Natural killer cell (primary cell): ENCODE data around the gene TNS3. TPM values are rescaled to one million over a fixed set of nuclear protein-coding genes. Genes with fewer than 3 reads are reported as not detected.

Experiments used
- ATAC-seq, 3 donors: fragments of 150-1000 bp in 2 of 3; fragments of 200-7000 bp in 1 of 3; cut with Tn5 transposase; 1 replicate in 1 of 3; 2 replicates in 2 of 3; pipeline ENCODE4 v1.10.0; 2021; ENCODE audit warnings: mild to moderate bottlenecking in 2 of 3, moderate library complexity in 2 of 3
- DNase-seq, 2 donors: peaks; one replicate each; pipeline versions ENCODE4 v3.0.0 to v3.0.0-alpha.2; 2013 to 2021; ENCODE audit warnings: mixed read lengths in 1 of 2
- H3K27ac ChIP-seq: one replicate; pipeline ENCODE4 v1.5.1; 2013; ENCODE audit warnings: mild to moderate bottlenecking, low read length
- H3K27me3 ChIP-seq: one replicate; pipeline ENCODE4 v1.6.1; 2013; ENCODE audit warnings: low read length; ENCODE audit not compliant: control insufficient read depth, insufficient read depth
- H3K36me3 ChIP-seq: one replicate; pipeline ENCODE4 v1.6.1; 2013; ENCODE audit warnings: low read length; ENCODE audit not compliant: control insufficient read depth, insufficient read depth
- H3K4me1 ChIP-seq: one replicate; pipeline ENCODE4 v1.6.1; 2013; ENCODE audit warnings: low read length; ENCODE audit not compliant: control insufficient read depth, insufficient read depth
- H3K4me3 ChIP-seq: one replicate; pipeline ENCODE4 v1.5.1; 2013; ENCODE audit warnings: low read length
- H3K9me3 ChIP-seq: one replicate; pipeline ENCODE4 v1.6.1; 2013; ENCODE audit warnings: low read length; ENCODE audit not compliant: control insufficient read depth, insufficient read depth
- H3K27ac Mint-ChIP-seq, 2 donors: one replicate each; pipeline ENCODE4 v1.8.0; 2022; ENCODE audit warnings: mild to moderate bottlenecking in 2 of 2, mixed read lengths in 2 of 2, moderate library complexity in 1 of 2
- H3K27me3 Mint-ChIP-seq, 2 donors: one replicate each; pipeline ENCODE4 v1.8.0; 2022; ENCODE audit warnings: low read depth in 2 of 2, mixed read lengths in 2 of 2
- H3K36me3 Mint-ChIP-seq: one replicate; pipeline ENCODE4 v1.8.0; 2022; ENCODE audit warnings: mixed read lengths
- H3K4me1 Mint-ChIP-seq, 2 donors: one replicate each; pipeline ENCODE4 v1.8.0; 2022; ENCODE audit warnings: mixed read lengths in 2 of 2
- H3K4me3 Mint-ChIP-seq: one replicate; pipeline ENCODE4 v1.8.0; 2022; ENCODE audit warnings: mild to moderate bottlenecking, moderate library complexity, mixed read lengths
- H3K9me3 Mint-ChIP-seq, 2 donors: one replicate each; pipeline ENCODE4 v1.8.0; 2022; ENCODE audit warnings: mixed read lengths in 2 of 2
- WGBS: methylation state at CpG from one replicate; pipeline ENCODE4 v1.1.7; 2013; ENCODE audit warnings: missing lambda C conversion rate; ENCODE audit not compliant: insufficient coverage; 5-methylcytosine and 5-hydroxymethylcytosine counted together
- intact Hi-C: fragments of 100-400 bp; cut with micrococcal nuclease; formaldehyde crosslinking; loops from one replicate; pipeline ENCODE4 v1.14.2; 2022
- total RNA-seq, 4 donors: library from RNA; stranded (reverse); fragments of 120-200 nt in 1 of 4; gene quantifications; one replicate each; pipeline versions ENCODE4 v1.2.3 to v1.2.4, GENCODE V29; 2013 to 2022
- TF ChIP-seq, protein P1 (sequence below): fragments of 200-600 bp; IDR thresholded peaks from one replicate; pipeline ENCODE4 v1.8.0; 2022; ENCODE audit warnings: antibody characterized with exemption

The TNS3 gene
- total RNA-seq, 3 donors from 2014 or later (not counting 1 experiment from before 2014, with no cell fraction given), result 1.6 to 3.5 (median 2.9) TPM

DNA sequence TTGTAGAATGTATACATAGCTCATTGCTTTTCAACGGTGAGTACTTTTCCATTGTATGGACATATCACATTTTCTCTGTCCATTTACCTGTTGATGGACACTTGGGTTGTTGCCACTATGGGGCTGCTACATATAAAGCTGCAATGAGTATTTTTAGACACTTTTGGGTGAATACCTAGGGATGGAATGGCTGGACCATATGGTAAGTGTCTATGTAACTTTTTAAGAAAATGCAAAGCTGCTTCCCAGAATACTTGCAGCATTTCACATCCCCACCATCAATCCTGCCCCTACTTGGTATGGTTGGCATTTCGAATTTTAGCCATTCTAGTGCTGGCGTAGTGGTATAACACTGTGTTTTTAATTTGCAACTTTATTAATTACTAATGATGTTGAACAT is 274.6 kb downstream of the TNS3 start:
- Histone ChIP-seq H3K27ac (no peak overlapping the region), H3K4me3 (no peak overlapping the region), H3K9me3 (no peaks in the 10 kb centered on the region), H3K27me3 (no peaks in the 10 kb centered on the region), H3K4me1 (no peaks in the 10 kb centered on the region), H3K36me3 (no peaks in the 10 kb centered on the region)
- intact Hi-C loops, result no loop called here
- no peak overlapping the region for H3K4me3 Mint-ChIP-seq
- no peaks in the 10 kb centered on the region for H3K36me3 Mint-ChIP-seq
- no peak for DNase-seq
- H3K9me3 Mint-ChIP-seq, result peaks cover 2 to 7% of the 10 kb centered on the region in 2 donors
- 85% methylated on average over 1 of the region's 3 CpGs for WGBS
- no peak overlapping the region for H3K27ac Mint-ChIP-seq
- ATAC-seq, result no peak
- no peaks in the 10 kb centered on the region for H3K4me1 Mint-ChIP-seq
- H3K27me3 Mint-ChIP-seq, result peaks cover 0 to 5% of the 10 kb centered on the region in 2 donors
- TF ChIP-seq, protein P1, sequence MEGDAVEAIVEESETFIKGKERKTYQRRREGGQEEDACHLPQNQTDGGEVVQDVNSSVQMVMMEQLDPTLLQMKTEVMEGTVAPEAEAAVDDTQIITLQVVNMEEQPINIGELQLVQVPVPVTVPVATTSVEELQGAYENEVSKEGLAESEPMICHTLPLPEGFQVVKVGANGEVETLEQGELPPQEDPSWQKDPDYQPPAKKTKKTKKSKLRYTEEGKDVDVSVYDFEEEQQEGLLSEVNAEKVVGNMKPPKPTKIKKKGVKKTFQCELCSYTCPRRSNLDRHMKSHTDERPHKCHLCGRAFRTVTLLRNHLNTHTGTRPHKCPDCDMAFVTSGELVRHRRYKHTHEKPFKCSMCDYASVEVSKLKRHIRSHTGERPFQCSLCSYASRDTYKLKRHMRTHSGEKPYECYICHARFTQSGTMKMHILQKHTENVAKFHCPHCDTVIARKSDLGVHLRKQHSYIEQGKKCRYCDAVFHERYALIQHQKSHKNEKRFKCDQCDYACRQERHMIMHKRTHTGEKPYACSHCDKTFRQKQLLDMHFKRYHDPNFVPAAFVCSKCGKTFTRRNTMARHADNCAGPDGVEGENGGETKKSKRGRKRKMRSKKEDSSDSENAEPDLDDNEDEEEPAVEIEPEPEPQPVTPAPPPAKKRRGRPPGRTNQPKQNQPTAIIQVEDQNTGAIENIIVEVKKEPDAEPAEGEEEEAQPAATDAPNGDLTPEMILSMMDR, result no peak

DNA sequence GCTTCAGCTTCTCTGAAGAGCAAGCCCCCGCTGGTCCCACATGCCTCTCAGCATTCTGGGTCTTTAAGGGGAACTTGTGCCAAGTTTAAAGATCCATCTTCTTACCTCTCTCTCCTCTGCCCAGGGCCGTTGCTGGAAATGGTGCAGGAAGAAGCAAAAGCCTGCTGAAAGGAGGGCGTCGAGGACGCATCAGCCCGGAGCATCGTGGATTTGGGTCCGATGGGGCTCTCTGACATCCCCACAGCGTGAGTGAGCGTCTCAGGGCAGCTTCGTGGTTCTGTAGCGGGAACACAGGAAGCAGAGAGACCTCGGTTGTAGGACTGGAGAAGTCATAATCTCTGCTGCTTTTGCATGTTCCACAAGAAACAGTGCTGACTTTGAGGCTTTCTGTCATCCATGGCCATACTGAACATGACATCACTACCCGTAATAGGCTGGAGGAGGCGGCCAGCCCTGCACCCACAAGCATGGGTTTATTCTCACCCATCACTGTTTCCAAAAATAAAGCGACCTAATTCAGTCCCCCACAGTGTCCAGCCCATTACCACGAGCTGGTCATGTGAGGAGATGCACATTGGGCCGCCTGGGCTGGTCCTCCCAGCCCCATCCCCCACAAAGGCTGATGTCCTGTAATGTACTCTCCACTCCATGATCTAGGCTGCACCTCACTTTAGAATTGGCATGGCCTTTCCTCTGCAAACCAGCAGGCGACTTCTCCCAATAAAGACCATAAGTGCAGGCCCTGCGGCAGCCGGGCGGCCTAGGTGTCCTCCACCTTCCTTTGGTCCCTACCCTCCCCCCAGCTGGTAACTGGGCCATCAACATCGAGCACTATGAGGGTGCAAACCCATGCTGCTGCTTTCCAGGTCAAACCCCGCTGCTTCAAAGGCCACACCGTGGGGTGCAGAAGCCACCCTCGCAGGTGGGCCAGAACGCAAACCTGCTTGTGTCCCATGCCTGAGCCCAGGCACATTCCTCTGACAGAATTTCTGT is 276.9 kb downstream of the TNS3 start:
- Mint-ChIP-seq H3K27me3 (peaks cover 0 to 5% of the 10 kb centered on the region in 2 donors), H3K4me3 (no peak overlapping the region), H3K36me3 (no peaks in the 10 kb centered on the region), H3K9me3 (peaks cover 2 to 7% of the 10 kb centered on the region in 2 donors), H3K4me1 (no peaks in the 10 kb centered on the region), H3K27ac (no peak overlapping the region)
- intact Hi-C loops, result no loop called here
- DNase-seq (no peak), ATAC-seq (no peak)
- TF ChIP-seq, protein P1, result no peak
- 64% methylated on average over 27 of the region's 27 CpGs for WGBS
- H3K36me3 ChIP-seq, result no peaks in the 10 kb centered on the region
- H3K4me3 ChIP-seq, result no peak overlapping the region
- H3K27ac ChIP-seq, result no peak overlapping the region
- H3K4me1 ChIP-seq, result no peaks in the 10 kb centered on the region
- H3K27me3 ChIP-seq, result no peaks in the 10 kb centered on the region
- H3K9me3 ChIP-seq, result no peaks in the 10 kb centered on the region

DNA sequence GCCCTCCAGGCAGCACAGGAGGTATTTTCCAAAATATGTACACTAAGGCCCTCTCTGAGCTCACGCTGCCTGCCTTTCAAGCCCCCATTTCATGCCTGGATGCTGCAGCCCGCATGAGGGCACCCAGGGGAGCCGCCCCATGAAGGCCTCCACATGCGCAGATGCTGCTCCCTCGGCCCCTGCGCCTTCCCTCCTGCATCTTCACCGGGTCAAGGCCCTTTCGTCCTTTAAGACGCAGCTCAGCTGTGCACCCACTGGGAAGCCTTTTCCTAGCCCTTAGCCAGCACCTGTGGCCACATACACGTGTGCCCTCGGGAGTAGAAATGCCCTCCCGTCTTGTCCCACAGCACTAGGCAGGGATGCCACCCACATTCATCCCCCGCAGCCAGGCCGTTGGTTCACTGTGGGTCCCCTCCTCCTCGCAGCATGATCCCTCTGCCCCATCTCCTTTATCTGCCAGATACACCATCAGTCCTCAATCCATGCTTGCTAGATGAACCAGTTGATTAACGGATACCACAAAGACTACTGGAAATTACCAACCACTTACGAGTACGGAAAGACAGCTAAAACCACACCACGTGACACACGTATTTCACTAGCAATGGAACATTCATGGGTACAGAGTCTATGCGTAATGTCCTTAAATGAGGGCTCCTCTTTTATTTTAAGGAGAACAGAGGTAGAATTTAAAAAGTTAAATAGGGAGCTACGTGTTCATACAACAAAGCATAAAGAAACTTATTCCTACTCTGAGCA is 278.0 kb downstream of the TNS3 start:
- ATAC-seq (no peak), DNase-seq (no peak)
- Mint-ChIP-seq H3K27me3 (peaks cover 0 to 3% of the 10 kb centered on the region in 2 donors), H3K9me3 (peaks cover 2 to 6% of the 10 kb centered on the region in 2 donors), H3K36me3 (no peaks in the 10 kb centered on the region), H3K4me1 (no peaks in the 10 kb centered on the region), H3K4me3 (no peak overlapping the region), H3K27ac (no peak overlapping the region)
- no peaks in the 10 kb centered on the region for H3K36me3 ChIP-seq
- H3K4me1 ChIP-seq, result no peaks in the 10 kb centered on the region
- no peaks in the 10 kb centered on the region for H3K9me3 ChIP-seq
- intact Hi-C loops, result no loop called here
- H3K4me3 ChIP-seq, result no peak overlapping the region
- no peak overlapping the region for H3K27ac ChIP-seq
- no peaks in the 10 kb centered on the region for H3K27me3 ChIP-seq
- 86% methylated on average over 20 of the region's 22 CpGs for WGBS
- TF ChIP-seq, protein P1, result no peak
